NCI-H2029 (cell line): Measurements from ENCODE around the gene CKMT1A.
A peak's percentile ranks its signal among the peaks of the same experiment; 100 is the strongest.
"Not testable (repeated sequence)": the region's sequence is repeated elsewhere in the genome, so short reads cannot be mapped to it uniquely, and the experiment has no call there.

Source experiments
- DNase-seq: peaks from one replicate; lab custom pipeline; 2025; lab: John Stamatoyannopoulos, UW

Gene CKMT1A

DNA sequence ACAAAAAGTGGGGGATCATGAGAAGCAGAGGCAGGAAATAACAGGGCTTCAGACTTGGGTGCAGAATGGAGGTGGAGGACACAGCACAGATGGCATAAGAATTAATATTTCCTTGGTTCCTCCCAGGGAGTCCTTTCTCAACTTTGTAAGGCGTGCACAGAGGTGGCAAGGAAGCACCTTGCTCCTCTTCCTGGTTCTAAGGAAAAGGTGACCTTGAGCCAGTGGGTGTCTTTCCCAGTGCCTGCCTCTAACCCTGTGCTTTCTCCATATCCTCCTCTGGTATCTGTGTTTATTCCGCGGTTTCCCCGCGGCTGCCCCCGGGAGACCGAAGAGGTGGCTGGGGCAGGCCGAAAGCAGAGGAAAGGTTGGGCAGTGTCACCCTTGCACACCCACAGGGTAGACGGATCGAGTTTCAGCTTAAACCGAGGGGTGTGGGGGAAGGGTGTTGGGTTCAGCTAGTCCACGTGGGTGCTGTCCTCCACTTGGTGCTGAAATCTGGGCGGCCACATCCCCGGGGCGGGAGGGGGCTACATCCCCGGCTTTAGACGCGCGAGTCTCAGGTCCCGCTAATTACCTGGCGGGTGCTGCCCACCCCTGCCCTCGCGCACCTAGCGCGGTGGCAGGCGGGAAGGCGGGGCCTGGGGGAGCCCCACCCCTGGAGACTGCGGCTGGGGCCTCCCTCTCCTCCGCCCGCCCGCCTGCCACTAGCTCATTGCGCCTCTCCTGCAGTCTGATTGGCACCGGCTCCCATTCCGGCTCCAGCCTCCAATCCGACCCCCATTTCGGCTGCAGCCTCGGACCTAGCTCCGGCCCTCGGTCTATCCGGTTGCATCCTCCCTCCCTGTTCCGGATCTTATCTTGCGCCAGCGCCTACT lies at the start of gene CKMT1A:
Gene CKMT1A, plus strand, starts transcription at position 712 of the 875 bp plus-strand sequence. CDS start 192 bp downstream, outside the sequence.
- DNase-seq = not testable (repeated sequence)

DNA sequence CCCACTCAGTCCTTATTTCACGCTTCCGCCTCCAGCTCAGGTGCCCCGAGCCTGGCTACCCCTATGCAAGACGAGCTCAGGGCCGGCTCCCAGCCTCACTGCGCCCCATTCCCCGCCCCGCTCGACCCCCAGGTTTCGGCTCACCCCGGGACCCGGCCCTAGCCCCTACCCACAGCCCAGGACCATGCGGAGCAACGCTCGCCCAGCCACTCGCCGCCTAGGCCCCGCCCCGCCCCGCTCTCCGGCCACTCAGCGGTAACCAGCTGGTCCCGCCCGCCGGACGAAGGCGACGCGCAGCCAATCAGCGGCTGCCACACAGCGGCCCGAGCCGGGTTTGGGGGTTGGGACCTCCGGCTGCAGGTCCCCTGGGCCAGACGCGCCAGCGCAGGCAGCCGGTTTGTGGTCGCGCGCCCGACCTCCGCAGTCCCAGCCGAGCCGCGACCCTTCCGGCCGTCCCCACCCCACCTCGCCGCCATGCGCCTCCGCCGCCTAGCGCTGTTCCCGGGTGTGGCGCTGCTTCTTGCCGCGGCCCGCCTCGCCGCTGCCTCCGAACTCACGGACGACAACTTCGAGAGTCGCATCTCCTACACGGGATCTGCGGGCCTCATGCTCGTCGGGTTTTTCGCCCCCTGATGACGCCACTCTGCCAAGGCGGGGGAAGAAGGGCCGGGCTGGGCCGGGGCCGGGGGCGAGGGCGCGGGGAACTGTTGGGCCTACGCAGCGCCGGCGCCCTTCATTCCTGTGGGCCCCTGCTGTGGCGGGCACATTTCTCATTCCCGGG lies 44.8 kb upstream of the CKMT1A start, which contains the start of gene CATSPER2:
Gene CATSPER2, minus strand, starts transcription at position 196 of the 781 bp plus-strand sequence. CDS start 783 bp downstream, outside the sequence.
- no peak for DNase-seq

DNA sequence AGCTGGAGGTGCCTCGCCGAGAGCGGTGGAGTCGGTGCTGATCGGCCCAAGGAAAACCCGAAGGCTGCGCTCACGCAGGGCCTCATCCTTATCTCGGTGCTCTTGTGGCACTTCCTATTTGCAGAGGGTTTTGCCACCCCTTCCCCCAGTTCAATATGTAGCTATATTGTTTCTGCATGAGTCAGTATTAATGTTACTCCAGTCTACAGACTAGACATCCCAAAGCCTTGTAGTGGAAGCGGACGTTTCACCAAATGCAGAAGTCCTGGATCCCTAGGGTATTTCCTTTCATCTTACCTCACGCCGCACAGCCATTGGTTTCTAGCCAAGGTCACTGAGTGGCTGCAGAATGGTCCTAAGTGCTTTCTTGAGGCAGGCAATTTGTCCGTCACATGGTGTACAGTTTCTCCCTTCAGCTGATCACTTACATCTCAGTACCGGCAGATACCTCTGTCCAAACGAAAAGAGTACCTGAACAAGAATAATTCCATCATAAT lies 44.2 kb upstream of the CKMT1A start:
- not testable (repeated sequence) for DNase-seq

DNA sequence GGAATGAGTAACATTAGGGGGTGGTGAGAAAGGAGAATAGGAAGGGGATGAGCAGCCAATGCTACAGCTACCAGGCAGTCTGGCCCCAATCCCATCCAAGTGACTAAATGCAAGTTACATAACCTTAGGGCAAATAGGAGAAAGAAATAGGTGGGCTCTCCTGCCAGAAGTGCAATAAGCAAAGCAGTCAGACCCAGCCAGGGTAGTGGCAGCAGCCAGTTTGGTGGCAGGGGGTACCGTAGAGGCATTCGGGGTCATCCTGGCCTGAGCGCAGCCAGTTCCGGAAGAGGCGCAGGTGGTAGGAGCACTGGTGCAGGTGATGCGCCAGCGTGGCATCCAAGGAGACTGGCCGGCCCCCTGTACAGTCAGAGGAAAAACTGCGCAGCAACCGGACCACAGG lies 33.9 kb upstream of the CKMT1A start:
- not testable (repeated sequence) for DNase-seq

DNA sequence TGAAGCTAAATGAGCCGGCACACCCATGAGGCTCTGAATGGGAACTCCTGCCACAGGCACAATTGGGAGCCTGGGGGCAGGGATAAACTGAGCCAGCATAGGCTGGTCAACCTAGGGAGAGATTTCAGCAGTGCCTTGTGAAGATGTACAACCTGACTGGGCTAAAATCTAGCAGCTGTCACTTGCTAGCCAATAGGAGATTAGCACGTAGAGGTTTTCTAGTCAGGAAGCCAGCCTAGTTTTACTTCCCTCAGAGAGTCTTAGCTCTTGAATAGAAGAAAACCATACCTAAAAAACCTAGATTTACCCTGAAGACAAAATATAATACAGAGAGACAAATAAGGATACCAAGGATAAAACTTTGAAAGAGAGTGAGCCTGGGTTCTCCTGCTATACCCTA lies 31.4 kb upstream of the CKMT1A start:
- DNase-seq = not testable (repeated sequence)

DNA sequence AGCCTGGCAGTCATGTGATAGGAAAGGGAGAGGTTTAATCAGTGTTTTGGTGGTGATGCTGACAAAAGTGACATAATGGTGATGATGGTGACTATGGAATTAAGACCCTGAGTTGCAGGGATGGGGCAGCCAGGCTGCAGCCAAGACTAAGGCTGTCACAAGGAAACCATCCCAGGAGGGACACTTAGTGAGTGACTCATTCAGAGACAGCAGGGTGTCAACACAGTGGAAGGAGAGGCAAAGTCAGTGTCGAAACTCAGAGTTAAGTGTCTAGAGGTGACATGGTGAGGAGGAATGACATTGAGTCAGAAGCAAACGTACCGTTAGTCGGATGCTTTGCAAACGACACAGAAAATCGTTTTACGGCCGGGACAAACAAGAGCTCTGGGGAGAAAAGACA lies 30.3 kb upstream of the CKMT1A start:
- DNase-seq = not testable (repeated sequence)

DNA sequence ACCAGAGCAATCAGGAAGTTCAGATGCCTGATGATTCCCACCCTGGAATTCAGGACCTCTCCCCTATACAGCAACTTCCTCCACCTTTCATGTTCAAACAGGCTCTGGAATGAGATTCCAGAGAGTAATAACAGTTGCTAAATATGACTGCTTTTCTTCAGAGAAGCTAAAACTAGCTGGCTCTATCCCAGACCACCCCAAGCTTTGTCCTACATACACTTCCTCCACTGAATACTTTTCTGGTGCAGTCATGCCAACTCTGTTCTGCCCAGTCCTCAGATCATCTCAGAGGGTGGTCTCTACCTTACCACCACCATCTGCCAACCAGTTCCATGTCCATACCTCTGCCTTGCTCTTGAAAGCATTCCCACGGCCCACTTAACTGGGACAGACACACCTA lies 27.5 kb upstream of the CKMT1A start:
- not testable (repeated sequence) for DNase-seq

DNA sequence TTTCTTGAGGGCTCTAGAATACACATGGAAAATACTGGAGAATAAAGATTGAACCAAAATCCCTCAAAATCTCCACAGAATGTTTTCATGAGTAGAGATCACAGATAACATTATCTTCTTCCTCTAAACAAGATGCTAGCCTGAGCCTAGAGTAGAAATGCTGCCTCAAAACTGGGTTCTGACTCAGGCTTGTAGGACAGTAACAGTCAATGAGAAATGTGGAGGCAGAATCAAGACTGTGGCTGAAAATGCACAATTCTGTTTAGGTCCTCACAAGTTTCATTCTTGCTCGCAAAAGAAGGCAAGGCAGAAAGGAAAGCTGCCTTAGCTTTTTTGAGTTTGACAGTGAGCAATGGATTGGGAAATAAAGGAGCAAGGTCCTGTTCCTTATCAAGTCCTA lies 19.5 kb upstream of the CKMT1A start:
- DNase-seq = not testable (repeated sequence)

DNA sequence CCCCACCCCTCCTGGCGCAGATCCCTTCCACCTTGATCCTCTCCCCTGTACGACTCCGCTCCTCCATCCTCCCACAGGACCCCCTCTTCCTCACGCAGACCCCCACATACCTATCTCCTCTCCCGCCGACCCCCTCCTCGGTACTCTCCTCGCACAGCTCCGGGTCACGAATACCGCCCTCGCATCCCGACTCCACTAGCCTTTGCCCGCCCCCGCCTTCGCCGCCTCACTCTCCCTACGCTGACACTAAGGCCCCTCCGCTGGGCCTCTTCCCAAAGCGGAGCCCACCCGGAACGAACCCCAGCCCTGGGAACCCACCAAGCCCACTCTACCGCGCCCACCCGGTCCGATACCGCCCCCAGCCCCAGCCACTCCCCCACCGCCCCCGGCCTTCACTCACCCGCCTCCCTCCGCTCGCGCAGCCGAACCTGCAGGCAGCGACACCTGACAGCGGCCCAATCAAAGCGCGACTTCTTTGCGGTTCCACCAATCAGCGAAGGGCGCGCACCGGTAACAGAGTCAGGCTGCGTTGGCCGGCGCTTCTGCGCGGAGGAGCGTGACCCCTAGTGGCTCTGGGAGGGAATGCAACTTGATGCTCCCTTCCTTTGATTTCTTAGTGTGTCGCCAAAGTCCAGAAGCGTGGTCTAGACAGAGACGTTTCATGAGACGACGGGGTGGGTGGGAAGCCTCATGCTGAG lies 3.9 kb upstream of the CKMT1A start:
- DNase-seq = not testable (repeated sequence)

DNA sequence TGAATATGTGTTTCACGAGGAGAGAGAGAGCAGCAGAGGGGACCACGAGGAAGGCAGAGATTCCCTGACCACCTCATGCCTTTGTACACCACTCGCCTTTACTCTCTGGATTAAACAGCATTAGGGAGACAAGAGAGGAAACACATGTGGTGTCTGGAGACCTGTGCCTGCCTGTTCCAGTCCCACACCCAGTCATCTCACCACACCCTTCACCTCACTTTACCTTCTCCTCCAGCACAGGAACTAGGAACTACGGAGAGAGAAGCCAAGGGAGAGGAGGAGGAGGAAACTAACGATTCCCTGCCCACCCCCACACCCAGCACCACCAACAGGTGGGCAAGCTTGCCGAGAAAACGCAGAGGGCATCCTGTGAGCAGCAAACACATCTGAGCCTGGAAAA lies 980 bp upstream of the CKMT1A start:
- DNase-seq = not testable (repeated sequence)

DNA sequence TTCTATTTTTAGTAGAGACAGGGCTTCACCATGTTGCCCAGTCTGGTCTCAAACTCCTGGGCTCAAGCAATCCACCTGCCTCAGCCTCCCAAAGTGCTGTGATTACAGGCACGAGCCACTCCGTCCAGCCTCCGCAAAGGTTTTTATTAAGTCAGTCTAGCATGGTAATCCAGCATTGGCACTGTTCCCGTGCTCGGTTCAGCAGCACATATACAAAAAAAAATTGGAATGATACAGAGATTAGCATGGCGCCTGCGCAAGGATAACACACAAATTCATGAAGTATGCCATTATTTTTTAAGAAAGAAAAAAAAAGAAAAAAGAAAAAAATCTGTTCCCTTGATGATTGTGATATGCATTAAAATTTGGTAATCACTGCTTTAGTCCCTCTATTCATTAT lies 8.5 kb downstream of the CKMT1A start:
- DNase-seq = no peak

DNA sequence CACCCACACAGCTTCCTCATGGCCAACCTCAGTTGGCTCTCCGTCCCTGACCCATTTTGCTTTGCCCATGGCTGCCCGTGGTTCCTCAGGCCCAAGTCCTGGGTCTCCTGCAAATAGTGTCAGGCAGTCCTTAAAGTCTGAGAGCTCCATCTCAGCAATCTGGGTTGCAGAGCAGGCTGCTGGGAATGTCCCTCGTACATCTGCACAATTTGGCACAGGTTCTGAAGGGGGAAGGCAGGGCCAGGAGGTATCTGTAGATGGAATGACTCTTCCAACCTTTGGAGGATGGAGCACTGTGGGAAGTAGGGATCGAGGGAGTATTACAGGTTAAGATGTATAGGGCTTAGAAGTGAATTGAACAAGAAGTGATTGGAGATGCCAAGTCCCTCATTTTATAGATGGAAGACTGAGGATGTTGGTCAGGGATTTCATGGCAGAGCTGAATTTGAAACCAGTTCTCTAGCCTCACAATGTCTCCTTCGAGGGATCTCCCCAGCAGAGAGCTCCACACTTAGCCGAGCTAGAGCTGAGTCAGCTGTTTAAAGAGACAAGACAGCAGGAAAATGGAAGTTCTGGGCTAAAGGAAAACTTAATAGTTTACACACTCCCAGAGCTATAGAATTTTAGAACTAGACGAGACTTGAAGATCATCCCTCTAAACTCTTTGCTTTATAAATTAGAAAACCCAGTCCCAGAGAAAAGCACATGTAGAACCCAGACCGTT lies 9.2 kb downstream of the CKMT1A start:
- DNase-seq = no peak

DNA sequence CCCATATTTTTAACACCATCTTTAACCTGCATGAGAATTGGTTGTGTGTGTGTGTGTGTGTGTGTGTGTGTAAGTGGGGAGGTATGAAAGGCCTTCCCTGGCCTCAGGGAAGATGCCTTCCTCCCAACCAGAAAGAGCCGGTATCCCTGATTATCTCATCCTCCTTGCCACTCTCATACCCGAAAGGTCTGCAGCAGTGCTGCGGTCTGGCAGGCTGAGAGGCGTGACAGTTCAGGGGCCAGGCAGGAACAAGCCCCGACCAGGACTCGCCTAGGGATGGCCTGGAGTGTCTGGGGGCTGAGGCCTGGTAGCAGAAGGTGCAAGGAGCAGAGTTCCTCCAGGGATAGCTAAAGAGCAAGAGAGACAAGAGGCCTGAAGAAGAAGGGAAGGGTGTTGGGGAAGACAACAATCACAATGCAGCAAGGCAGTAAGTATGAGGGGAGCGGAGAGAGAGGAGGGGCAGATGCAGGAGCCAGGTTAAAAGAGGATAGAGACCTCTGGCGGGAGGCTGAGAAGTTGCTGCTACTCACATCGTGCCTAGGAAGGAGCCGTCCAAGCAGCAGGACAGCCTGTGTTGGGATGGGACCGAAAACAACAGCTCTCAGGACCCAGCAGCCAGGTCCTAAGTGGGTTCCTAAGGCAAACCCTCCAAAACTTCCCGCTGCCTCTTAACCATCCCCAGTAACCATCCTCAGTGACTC lies 16.9 kb downstream of the CKMT1A start:
- DNase-seq = not testable (repeated sequence)

DNA sequence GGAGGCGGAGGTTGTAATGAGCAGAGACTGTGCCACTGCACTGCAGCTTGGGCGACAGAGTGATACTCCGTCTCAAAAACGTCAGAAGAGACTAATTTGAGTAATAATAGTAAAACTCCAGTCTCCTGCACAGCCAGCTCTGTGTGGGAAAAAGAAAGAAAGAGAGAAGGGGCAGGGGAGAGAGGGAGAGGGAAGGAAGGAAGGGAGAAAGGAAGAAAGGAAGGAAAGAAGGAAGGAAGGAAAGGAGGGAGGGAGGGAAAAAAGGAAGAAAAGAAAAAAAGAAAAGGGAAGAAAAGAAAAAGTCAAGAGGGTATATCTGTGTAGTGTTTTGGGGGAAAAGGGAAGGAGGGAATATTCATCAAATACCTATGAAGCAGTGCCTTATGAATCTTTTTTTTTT lies 29.5 kb downstream of the CKMT1A start:
- DNase-seq = no peak

DNA sequence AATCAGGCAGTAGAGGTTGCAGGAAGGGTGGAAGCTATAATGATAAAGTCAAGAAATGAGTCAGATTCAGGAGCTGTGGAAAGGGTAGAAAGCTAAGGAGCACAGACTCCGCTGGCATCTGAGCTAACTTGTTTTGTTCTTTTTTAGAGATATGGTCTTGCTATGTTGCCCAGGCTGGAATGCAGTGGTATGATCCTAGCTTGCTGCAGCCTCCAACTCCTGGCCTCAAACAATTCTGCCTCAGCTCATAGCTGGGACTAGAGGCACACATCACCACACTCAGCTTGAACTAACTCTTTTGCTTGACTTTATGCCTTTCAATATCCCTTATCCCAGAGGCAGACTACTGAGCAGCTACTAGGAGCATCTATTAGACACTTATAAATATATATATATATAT lies 32.6 kb downstream of the CKMT1A start:
- not testable (repeated sequence) for DNase-seq

DNA sequence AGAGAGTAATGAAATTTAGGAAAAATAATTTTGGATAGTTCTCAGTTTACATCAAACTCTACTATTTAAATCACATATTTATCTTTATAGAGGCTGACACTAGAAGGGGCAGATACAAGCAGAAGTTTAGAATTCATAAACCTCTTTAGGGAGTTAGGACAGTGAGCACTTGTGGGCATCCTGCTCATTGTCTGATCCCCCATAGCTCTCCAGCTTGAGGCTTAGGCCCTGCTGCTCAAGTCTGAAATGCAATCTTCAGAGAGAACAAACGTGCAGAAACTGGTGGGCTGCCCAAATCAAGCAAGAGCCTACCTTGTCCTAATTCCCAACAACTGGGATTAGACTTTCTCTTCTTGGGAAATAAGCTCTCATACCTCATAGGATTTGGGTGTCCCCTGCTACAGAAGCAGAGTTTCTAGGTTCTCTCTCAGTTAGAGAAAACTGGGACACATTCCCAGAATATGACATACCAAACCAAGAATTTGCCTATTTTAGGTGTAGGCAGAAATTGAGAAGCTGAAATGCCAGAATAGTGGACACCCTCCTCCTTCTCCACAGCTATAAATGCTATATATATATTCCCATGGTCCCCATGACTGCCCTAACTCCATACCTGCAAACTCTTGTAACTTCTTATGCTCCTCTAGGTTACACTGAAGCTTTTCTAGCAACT lies 34.5 kb downstream of the CKMT1A start:
- not testable (repeated sequence) for DNase-seq

DNA sequence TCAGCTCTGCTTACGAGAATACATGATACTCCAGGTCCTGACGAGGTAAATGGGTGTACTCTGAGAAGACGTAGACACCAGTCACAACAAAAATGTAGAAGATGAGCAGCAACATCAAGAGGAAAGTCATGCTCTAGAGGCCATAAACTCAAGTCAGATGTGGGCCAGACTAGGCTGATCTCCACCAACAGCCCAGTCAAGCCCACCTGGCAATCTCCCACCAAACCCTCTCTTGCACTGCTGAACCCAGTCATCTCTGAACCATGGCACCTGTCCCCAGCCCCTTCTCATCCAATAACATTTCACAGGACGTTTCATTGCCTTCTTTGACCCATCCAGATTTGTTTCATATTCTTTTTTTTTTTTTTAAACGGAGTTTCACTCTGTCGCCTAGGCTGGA lies 41.8 kb downstream of the CKMT1A start:
- DNase-seq = no peak

DNA sequence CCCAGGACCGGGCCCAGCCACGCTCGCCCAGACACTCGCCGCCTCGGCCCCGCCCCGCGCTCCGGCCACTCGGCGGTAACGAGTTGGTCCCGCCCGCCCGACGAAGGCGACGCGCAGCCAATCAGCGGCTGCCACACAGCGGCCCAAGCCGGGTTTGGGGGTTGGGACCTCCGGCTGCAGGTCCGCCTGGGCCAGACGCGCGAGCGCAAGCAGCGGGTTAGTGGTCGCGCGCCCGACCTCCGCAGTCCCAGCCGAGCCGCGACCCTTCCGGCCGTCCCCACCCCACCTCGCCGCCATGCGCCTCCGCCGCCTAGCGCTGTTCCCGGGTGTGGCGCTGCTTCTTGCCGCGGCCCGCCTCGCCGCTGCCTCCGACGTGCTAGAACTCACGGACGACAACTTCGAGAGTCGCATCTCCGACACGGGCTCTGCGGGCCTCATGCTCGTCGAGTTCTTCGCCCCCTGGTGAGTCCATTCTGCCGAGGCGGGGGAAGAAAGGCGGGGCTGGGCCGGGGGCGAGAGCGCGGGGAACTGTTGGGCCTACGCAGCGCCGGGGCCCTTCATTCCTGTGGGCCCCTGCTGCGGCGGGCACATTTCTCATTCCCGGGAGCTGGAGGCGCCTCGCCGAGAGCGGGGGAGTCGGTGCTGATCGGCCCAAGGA lies 52.7 kb downstream of the CKMT1A start, which contains the start of gene PDIA3:
Gene PDIA3, plus strand, starts transcription at position 194 of the 658 bp plus-strand sequence. Its CDS starts 102 bp downstream, at position 296.
- peak; percentile 48 for DNase-seq

DNA sequence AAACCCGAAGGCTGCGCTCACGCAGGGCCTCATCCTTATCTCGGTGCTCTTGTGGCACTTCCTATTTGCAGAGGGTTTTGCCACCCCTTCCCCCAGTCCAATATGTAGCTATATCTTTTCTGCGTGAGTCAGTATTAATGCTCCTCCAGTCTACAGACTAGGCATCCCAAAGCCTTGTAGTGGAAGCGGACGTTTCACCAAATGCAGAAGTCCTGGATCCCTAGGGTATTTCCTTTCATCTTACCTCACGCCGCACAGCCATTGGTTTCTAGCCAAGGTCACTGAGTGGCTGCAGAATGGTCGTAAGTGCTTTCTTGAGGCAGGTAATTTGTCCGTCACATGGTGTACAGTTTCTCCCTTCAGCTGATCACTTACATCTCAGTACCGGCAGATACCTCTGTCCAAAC lies 53.2 kb downstream of the CKMT1A start:
- DNase-seq = peak; percentile 36
